HG03097 (cell line): Measurements from ENCODE around the gene IL18R1.
A peak's percentile ranks its signal among the peaks of the same experiment; 100 is the strongest.

Source experiments
- ATAC-seq: cut with Tn5 transposase; IDR thresholded peaks from one replicate; pipeline ENCODE4 v1.9.1; 2021; ENCODE audit not compliant: unreplicated experiment, low FRiP score

IL18R1 gene

DNA sequence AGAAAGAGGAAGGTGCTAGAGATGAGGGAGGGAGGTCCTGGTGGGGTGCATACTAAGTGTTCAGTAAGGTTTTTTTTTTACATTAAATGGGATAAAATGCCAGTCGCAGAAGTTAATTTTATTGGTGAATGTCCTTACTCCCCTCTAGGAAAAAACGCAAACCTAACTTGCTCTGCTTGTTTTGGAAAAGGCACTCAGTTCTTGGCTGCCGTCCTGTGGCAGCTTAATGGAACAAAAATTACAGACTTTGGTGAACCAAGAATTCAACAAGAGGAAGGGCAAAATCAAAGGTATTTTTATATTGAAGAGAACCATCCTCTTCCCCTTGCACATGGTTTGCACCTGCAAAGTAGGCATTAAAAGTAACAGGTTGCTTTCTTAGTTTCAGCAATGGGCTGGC lies 12.7 kb upstream of the IL18R1 start:
- no peak for ATAC-seq

DNA sequence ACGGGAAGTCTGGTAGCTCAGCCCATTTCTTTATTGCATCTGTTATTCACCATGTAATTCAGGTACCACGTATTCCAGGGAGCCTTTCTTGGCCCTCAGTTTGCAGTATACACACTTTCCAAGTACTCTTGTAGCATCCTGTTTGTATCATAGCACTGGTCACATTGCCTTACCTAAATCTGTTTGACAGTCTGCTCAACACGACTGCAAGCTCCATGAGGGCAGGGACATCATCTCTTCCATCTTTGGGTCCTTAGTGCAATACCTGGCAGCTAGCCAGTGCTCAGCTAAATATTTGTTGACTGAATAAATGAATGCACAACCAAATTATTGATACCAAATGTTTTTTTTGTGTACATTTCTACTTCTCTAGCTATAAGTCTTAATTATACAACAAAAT lies 11.2 kb upstream of the IL18R1 start:
- ATAC-seq, result no peak

DNA sequence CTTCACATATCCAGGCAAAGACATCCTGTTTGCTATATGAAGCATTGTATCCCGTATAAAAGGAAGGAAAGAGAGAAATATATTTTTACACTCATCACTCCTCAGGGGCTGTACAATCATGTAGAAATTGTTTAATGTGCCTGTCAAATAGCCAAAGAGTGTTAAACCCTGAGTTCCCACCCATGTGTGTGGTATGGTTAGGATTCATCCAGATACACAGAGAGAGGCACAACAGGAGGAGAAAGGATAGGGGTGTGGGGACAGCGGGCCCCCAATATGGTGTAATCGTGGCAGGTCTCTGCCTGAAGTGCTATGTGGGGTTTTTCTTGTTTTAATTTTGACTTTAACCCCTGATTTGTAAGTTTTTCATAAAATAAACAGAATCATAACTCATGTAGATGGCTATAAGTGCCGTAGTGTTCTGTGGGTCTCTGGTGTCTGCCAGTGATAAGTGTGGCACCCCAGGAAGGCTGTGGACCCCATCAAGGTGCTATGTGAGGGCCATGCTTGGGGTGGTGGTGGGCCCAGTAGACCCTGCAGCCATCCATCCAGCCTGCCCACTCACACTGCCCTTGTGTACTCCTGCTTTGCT lies 10.2 kb upstream of the IL18R1 start:
- ATAC-seq, result no peak

DNA sequence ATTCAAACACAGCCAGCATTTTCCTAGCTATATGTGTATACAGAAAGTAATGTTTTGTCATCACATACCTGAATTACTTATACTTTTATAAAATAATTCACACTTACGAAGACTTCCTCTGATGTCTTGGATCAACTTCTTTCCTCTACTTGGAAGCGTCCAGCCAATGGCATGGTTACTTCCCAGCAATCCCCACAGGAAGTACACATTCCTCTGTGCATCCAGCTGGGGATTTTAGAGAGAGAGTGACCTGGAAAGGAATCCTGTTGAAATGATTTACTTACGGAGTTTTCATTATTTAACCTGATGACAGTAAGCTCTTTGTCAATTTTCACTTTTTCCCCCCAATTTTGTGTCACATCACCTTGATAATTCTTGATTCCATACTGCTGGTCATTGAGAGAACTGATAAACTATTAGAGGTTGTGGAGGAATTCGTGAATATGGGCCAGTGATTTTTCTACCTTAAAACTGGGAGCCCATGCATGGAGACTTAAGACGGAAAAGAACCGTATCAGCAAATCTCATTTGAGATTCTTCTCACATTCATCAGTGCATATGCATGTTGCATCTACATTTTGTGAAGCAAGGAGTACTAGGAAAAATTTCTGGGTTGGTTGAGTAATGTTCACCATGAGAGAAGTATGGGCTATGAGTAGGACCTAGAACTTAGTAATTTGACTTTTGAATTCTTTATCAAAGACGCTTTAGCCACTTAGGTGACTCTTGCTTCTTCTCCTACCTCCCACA lies 9.0 kb upstream of the IL18R1 start:
- no peak for ATAC-seq

DNA sequence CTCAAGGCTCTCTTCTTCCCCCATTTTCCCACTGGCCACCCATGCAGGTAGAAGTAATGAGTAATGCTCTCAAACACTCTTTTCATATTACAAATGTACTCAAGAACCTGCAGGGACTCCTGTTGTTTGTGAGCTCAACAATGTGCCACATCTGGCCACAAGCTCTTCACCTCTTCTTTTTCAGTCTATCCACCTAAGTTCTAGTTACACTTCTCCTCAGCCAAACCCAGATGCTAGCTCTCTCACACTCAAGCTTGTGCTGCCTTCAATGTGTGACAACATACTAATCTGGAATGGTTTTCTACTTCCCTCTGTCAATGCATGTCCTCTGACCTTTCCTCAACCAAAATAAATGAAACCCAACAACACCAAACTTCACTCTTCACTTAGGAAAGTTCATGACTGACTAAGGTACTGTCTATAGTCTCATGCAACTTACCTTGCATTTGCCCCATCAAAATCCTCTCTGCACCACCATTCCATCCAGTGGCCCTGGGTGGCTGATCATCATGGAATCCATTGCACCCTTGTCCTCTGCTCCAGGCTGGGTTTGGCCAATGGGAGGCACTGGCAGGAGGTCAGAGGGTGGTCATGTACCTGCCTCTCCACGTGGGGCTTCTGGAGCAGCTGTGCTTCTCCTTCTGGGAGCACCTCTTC lies 5.3 kb upstream of the IL18R1 start:
- no peak for ATAC-seq

DNA sequence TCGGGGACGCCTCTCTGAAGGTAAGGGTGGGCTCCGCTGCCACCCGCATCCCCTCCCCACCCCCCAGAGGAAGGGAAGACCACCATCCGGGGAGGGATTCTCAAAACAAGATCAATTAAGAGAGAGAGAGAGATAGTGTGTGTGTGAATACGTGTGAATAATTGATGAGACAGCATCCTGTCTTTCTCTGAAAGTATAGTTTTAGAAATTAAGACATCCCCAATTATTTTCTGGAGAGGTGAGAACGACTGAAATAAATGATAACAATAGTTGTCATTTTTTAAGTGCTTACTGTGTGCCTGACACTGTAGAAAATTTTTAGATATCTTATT lies 751 bp downstream of the IL18R1 start:
- no peak for ATAC-seq

DNA sequence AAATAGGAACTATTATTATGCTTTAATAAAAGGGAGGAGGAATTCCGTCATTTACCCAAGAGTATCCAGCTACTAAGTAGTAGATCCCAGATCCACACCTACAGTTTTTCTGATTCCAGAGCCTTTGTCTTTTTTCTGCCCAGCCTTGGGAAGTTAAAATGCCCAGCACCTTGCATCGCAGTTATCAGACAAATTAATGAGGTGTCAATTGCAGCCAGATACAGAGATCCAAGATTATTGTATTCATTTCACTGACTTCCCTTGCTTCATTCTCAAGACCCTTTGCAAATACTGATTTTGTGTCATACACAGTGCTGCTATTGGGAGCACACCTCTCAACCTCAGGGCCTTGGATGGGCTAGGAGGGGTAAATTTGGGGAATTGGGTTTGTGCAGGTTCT lies 1.1 kb downstream of the IL18R1 start:
- no peak for ATAC-seq

DNA sequence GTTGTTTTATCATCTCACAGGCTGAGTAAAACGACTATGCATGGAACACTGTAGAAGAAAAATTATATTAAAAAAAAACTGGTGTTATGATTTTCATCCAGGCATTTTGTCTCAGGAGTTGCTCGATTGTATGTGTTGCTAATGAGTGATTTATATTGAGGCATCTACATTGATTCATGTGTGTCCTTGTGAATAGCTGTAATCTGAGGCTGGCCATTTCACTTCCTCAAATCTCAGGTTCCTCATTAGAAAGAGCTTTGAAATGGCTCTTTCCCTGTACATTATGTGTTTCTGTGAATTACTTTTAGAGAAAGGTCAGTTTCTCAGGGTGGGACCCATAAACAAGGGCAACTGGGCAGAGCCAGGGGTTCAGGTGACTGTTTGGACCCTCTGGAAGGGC lies 2.3 kb downstream of the IL18R1 start:
- no peak for ATAC-seq

DNA sequence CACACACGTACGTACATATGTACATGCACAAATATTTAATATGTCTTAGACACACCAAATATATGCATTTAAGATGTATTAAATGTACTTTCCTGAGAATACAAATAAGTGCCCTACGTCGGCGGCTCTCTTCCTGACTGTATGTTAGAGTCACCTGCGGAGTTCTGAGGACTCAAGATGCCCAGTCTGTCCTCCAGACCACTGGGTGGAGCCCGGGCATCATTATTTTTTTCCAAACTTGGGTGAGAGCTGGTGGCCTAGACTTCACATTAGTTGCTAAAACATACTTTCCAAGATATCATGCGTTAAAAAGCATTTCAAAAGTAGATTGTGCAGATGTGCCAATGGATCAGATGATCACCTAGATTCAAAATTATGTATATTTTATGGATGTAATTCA lies 2.9 kb downstream of the IL18R1 start:
- ATAC-seq, result no peak

DNA sequence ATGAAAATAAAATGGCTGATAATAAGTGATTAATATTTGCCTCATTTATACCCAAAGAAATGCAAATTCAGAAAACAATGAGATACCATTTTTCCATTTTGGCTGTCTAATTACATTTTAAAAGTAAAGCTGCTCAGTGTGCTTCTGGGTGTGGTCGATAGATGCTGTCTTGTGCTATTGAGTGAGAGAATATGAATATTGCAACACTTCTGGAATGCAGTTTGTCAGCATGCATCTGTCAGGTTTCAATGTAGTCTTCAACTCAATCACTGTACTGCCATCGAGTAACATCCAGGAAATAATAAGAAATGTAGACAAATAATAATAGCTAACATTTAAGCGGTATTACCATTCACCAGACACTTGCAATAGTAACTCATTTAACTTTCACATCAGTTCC lies 3.9 kb downstream of the IL18R1 start:
- no peak for ATAC-seq

DNA sequence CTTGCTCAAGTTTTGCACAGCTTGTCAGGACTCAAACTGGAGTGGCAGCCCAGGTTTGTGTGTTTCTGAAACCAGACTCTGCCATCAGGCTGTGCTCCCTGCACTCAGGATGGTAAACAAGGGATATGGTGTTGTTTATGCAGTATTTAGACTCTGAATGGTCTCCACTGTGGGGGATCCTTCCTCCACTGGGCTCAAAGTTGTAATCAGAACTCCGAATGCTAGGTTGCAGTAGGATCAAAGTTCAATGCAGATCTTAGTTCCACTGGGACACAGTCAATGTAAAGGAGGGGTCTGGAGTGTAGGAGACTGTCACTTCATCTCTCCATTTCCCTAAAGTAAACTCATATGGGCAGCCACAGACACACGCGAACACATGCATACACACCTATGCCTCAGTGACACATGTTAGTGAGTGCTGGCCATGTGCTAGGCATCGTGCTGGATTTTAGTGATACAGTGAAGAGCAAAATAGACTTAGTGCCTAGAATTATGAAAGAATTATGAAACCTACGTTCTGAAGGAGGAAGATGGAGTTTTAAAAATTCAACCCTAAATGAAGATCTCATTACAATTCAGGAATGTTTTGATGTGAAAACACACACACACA lies 6.1 kb downstream of the IL18R1 start:
- no peak for ATAC-seq

DNA sequence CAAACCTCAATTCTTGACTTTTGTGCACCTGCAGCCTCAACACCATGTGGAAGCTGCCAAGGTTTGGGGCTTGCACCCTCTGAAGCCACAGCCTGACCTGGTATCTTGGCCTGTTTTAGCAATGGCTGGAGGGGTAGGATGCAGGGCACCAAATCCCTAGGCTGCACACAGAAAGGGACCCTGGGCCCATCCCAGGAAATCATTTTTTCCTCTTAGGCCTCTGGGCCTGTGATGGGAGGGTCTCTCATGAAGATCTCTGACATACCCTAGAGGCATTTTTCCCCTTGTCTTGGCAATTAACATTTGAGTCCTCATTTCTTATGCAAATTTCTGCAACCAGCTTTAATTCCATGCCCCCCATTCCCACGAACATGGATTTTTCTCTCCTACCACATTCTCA lies 10.2 kb downstream of the IL18R1 start:
- ATAC-seq, result no peak

DNA sequence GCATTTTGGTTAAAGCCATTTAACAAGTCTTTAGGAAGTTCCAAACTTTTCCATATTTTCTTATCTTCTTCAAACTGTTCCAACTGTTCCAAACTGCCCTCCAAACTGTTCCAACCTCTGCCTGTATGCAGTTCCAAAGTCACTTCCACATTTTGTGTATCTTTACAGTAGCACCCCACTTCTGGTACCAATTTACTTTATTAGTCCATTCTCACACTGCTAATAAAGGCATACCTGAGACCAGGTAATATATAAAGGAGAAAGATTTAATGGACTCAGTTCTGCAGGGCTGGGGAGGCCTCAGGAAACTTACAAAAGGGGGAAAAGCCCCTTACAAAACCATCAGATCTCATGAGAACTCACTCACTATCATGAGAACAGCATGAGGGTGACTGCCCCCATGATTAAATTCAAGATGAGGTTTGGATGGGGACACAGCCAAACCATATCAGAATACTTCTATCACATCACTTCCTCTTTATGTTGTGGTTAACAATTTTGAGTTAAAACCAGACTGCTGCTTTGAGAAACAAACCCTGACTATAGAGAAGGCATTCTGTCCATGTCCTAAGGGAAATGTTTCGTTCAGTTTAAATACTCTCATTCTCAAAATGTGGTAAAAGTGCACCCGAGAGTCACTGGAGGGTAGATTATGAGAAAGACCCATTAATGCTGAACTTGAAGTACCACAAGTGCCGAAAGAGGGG lies 11.0 kb downstream of the IL18R1 start:
- ATAC-seq, result peak; percentile 68

DNA sequence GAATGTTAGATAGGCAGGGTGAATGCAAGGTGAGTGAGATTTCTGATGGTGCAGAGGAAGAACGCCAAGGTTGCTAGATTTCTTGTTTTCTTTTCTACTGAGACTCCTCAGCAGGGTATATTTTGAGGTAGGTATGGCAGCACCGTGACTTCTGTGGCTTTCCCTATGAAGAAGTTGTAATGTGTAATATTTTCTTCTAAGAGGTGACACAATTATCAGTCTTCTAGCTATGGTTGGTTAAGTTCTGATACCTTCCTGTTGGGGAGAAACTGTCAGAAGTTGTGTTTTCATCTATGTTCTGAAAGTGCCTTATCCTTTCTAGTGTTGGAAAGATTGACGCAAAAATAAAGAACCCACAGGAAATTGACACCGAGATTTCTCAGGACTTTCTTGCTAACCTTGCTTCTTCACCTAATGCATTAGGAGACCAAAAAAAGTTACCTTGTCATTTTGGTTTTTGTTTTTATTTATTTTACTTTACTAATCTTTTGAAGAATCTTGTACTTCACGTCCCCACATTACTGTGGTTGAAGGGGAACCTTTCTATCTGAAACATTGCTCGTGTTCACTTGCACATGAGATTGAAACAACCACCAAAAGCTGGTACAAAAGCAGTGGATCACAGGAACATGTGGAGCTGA lies 11.9 kb downstream of the IL18R1 start:
- ATAC-seq, result peak; percentile 62

DNA sequence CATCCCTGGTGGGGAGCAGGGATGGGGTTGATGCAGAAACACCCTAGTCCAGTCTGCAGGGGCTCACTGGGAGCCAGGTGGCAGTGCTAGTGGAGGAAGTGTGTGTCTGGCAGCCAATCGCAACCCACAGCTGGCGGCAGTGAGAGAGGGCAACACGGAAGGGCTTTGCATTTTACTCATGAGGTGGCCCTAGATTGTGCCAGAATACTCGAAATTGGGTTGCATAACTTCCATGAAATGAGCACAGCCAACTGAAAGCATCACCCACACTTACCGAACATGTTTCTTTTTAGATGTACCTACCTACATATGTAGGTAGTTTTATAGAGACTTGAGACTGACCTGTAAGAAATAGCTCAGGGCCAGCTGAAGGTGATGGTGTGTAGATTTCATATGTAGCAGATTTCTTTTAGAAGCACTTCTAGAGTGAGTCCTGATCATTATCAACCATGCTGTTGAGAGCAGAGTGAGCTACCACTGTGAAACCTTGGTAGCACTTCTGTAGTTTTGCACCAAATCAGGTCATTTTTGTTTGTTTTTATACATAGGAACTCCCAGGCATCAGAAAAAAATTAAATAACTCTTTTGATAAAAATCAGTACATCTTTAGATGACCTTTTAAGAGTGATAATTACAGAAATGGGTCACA lies 13.0 kb downstream of the IL18R1 start:
- ATAC-seq, result no peak

DNA sequence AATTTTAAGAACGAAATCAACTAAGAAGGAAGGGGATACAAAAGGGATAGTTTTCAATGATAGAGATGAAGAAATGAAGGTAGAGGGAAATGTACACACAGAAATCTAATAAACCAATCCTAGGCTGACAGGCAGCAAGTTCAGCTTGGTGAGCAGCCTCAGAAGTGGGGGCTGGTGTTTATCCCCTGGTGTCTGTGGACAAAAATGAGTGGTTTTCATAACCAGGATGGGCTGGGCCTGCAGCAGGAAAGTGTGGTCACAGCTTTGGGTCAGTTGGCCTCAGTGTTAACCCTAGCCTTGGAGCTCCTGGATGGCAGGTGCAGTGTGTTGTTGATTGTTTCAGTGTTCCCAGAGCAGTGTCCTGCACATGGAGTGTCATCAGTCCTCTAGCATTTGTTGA lies 14.3 kb downstream of the IL18R1 start:
- no peak for ATAC-seq

DNA sequence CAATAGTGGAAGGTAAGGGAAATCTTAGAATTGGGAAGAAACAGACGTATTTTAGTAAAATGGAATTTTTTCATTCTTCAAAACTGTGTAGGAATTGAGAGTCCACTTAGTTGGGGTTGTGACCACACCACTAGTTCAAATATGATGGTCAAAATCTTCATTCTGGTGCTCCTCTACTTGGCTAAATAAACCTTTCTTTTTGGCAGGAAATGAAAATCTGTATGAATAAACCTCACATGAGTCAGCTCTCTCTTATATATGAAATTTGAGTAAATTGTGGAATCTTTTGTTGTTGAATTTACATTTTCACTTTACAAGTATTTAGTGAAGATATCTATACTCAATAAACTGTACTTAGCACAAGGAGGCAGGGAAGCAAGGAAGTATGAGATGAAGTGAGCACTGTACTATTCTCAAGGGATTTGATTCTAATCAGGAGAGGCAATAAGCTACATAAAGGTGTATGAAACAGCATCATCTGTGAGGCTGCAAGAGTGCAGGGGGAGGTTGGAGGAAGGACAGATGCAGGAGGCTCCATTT lies 20.5 kb downstream of the IL18R1 start:
- ATAC-seq, result no peak

DNA sequence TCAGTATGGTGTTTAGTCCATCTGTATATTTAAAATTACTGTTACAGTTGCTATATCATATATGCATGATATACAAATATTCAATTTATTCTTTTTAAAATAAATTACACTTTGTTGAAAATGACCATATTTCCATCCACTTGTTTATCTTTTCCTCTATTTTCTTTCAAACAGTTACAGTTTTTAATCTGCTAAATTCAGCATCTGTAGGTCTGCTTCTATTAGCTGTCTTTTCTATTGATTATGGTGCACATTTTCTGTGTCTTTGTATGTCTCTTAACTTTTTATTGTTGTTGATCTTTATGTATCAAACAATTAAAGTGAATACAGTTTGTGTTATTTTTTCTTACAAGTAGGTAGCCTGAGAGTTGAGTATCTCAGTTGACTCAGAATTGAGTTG lies 28.1 kb downstream of the IL18R1 start:
- no peak for ATAC-seq

DNA sequence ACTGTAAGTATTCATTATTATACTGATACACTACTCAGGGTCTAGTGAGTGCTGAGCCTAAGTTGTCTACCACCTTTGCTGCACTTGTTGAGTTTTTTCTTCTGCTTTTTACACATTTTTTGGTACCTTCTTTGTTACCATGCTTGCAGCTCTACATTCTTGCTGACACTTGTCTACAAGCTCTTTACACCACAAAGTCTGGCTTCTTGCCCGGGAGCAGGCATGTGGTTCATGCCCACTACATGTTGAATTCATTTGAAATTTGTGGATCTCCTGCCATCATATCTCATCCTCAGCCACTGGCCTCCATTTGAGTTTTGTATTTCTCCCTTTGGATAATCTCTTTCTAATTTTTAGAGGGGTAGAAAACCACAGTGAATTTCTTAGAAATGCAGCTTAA lies 29.9 kb downstream of the IL18R1 start:
- no peak for ATAC-seq

DNA sequence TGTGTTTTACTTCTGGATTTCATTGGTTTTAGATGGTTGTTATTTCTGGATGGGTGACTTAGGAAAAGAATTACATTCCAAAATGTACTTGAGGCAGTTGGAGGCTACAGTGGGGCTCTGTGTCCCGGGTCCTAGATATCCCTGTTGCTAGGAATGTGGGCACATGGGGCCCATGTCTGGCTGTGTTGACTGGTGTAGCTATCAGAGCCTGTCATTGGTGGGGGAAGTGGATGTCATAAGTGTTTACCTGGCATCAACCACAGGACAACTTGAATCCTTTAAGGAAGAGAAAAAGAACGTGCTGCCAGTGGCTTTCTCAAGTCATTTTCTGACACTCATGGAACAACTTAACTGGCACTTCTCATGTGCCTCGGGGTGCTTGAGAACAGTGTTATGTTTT lies 30.4 kb downstream of the IL18R1 start:
- no peak for ATAC-seq
